Cardiac muscle cell (in vitro differentiated cells and primary cell): ENCODE data around the gene ICE2. TPM values are rescaled to one million over a fixed set of nuclear protein-coding genes. Genes with fewer than 3 reads are reported as not detected.

Experiments used
- DNase-seq, 2 donors: peaks; one replicate each; pipeline versions ENCODE4 v3.0.0 to v3.0.0-alpha.2; 2010 to 2017; ENCODE audit warnings: low read depth in 1 of 2, low spot score in 1 of 2
- H3K27ac ChIP-seq: fragments of 200-600 bp; sonication (generic); 2 replicates; pipeline ENCODE4 v1.5.1; 2016
- H3K27me3 ChIP-seq: fragments of 200-600 bp; sonication (generic); 2 replicates; pipeline ENCODE4 v1.6.0; 2016; ENCODE audit warnings: control low read depth
- H3K36me3 ChIP-seq: fragments of 200-600 bp; sonication (generic); 2 replicates; pipeline ENCODE4 v1.5.1; 2016; ENCODE audit warnings: control low read depth
- H3K4me1 ChIP-seq: fragments of 200-600 bp; sonication (generic); 2 replicates; pipeline ENCODE4 v1.8.1; 2017; ENCODE audit warnings: low read depth, mild to moderate bottlenecking, mixed run types
- H3K4me3 ChIP-seq: fragments of 200-600 bp; sonication (generic); 2 replicates; pipeline ENCODE4 v1.5.1; 2016; ENCODE audit warnings: mild to moderate bottlenecking
- H3K9me3 ChIP-seq: fragments of 200-600 bp; sonication (generic); 2 replicates; pipeline ENCODE4 v1.5.1; 2017; ENCODE audit warnings: low read depth, mild to moderate bottlenecking, control low read depth
- CTCF ChIP-seq: IDR thresholded peaks from 2 replicates; pipeline ENCODE4 v1.5.1; 2012; ENCODE audit warnings: low read depth, mild to moderate bottlenecking, low read length
- polyA plus RNA-seq: library from polyadenylated mRNA; unstranded; fragments of >200 nt; fragmentation: Nextera tagmentation; extraction: Ambion mirVana; gene quantifications from 2 replicates; pipeline ENCODE4 v1.2.1, GENCODE V29; 2016
- total RNA-seq: library from RNA; depleted of rRNA; stranded (reverse); fragments of >200 nt; gene quantifications from 2 replicates; pipeline ENCODE4 v1.2.3, GENCODE V29; 2016

ICE2 gene
- total and polyA plus RNA-seq, 2 experiments from 2014 or later, result 26.4 to 41.5 TPM

DNA sequence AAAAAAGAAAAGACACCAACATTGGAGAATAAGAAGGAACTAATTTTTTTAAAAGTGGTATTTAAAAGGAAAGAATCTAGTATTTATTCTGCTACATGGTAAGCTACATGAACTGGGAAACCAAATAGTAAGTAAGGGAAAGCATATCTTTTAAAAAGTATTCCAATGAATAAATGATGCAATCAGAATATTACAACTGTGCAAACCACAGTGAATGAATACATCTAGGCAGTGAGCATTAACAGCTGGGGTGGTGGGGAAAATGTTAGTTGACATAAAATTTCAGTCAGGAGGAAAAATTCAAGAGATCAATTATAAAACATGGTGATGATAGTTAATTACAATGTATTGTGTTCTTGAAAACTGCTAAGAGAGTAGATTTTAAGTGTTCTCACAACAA is 16.9 kb downstream of the ICE2 start:
- no peaks in the 10 kb centered on the region for H3K27me3 ChIP-seq

DNA sequence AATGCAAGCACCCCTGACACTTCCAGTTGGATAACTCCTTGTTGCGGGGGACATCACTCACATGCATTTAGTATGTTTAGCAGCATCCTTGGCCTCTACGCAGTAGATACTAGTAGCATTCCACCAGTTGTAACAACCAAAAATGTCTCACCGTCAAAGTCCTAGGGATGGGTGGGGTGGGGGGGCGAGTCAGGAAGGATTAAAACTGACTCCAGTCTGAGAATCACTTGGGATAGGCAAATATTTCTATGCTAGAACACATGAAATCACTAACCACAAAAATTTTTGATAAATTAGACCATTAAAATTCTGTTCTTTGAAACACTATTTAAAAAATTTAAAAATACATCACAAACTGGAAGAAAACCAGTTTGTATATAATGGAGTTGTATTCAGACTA is 18.0 kb downstream of the ICE2 start:
- Histone ChIP-seq H3K27ac (no peak overlapping the region), H3K9me3 (no peaks in the 10 kb centered on the region), H3K27me3 (no peaks in the 10 kb centered on the region), H3K4me3 (no peak overlapping the region), H3K36me3 (peaks cover 14% of the 10 kb centered on the region), H3K4me1 (no peaks in the 10 kb centered on the region)
- no peak for TF ChIP-seq CTCF
- no peak for DNase-seq

More for the DNA sequence above, 16.9 kb downstream of the ICE2 start:
- Histone ChIP-seq H3K4me3 (no peak overlapping the region), H3K9me3 (no peaks in the 10 kb centered on the region), H3K27ac (no peak overlapping the region), H3K4me1 (no peaks in the 10 kb centered on the region), H3K36me3 (peaks cover 19% of the 10 kb centered on the region)
- DNase-seq, result peak in 1 of 2 donors; percentile 35
- no peak for TF ChIP-seq CTCF

- Histone ChIP-seq H3K27me3 (no peaks in the 10 kb centered on the region), H3K9me3 (no peaks in the 10 kb centered on the region), H3K36me3 (peaks cover 28% of the 10 kb centered on the region), H3K4me1 (no peaks in the 10 kb centered on the region), H3K4me3 (no peak overlapping the region), H3K27ac (no peak overlapping the region)
- no peak for TF ChIP-seq CTCF
- no peak for DNase-seq
These were observed 20.2 kb downstream of the ICE2 start for GRCh38 chr15:60458721-60459120.

DNA sequence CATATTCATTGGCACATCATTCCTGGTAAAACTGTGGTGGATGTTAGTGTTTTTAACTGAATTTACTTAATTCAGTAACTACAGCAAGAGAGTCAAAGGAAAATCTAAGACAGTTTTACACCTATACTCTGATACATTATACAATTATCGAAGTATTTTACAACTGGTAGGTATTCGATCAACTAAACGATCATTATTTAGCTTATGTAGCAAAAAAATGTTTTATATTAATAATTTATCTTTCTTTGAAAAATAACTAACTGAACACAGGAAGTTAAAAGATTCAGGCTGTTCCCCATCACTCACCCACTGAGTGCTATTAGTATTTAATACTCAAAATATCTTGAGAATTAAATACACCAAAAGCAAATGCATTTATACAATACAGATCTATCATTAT is 21.0 kb downstream of the ICE2 start:
- TF ChIP-seq CTCF, result no peak
- Histone ChIP-seq H3K27ac (no peak overlapping the region), H3K27me3 (no peaks in the 10 kb centered on the region), H3K9me3 (no peaks in the 10 kb centered on the region), H3K36me3 (peaks cover 35% of the 10 kb centered on the region), H3K4me3 (no peak overlapping the region), H3K4me1 (no peaks in the 10 kb centered on the region)
- DNase-seq, result no peak

DNA sequence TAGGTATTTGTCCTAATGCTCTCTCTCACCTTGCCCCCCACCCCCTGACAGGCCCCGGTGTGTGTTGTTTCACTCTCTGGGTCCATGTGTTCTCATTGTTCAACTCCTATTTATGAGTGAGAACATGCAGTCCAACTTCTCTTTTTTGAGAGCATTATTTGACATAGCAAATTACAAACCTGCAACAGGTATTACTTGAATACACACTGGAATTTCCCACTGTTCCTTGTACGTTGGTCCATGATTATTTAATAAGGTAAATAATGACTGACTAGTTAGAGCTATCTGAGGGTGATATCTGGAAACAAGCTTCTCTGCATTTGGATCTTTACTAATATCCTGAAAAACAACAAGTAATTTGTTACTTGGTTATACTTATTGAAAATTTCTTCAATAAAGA is 24.1 kb downstream of the ICE2 start:
- no peak for DNase-seq
- Histone ChIP-seq H3K9me3 (no peaks in the 10 kb centered on the region), H3K4me3 (no peak overlapping the region), H3K27me3 (no peaks in the 10 kb centered on the region), H3K36me3 (peaks cover 37% of the 10 kb centered on the region), H3K4me1 (no peaks in the 10 kb centered on the region), H3K27ac (no peak overlapping the region)
- no peak for TF ChIP-seq CTCF
